PC-3 (cell line): ENCODE measurements around the gene CCDC136. TPM values are rescaled to one million over a fixed set of nuclear protein-coding genes. Genes with fewer than 3 reads are reported as not detected.

Experiments
- ATAC-seq: fragments of 200-7000 bp; cut with Tn5 transposase; 2 replicates; pipeline ENCODE4 v1.9.1; 2020; ENCODE audit warnings: mild to moderate bottlenecking, moderate library complexity
- BruUV-seq: library from RNA; stranded (reverse); fragments of 400-500 nt; replicated peaks from 2 replicates; lab custom pipeline; 2021; lab: Mats Ljungman, UMichigan
- CTCF ChIA-PET: fragments of 300-600 bp; sonication (Branson Sonifier 250); formaldehyde crosslinking; loops from one replicate; lab custom pipeline; 2022; ENCODE audit warnings: antibody characterized with exemption; lab: Charles Lee
- POLR2A ChIA-PET: fragments of 300-600 bp; sonication (Branson Sonifier 250); formaldehyde crosslinking; loops from one replicate; lab custom pipeline; 2022; ENCODE audit warnings: antibody characterized with exemption; ENCODE audit not compliant: unreplicated experiment; lab: Charles Lee
- DNase-seq: peaks from one replicate; pipeline ENCODE4 v3.0.0-alpha.2; 2015
- H2AFZ ChIP-seq: fragments of 300-600 bp; sonication (generic); 2 replicates; pipeline ENCODE4 v1.6.0; 2016; ENCODE audit warnings: antibody characterized with exemption, low read length
- H3F3A ChIP-seq: fragments of 300-600 bp; sonication (generic); one replicate; pipeline ENCODE4 v1.6.0; 2017; ENCODE audit warnings: antibody characterized with exemption, low read length, control low read depth, mild to moderate bottlenecking; ENCODE audit not compliant: unreplicated experiment
- H3K27ac ChIP-seq: fragments of 300-600 bp; sonication (generic); 2 replicates; pipeline ENCODE4 v1.5.1; 2016; ENCODE audit warnings: mild to moderate bottlenecking, low read length
- H3K27me3 ChIP-seq: fragments of 300-600 bp; sonication (generic); 2 replicates; pipeline ENCODE4 v1.6.1; 2016; ENCODE audit warnings: low read length, mixed read lengths
- H3K36me3 ChIP-seq: fragments of 300-600 bp; sonication (generic); 2 replicates; pipeline ENCODE4 v1.6.1; 2016; ENCODE audit warnings: low read depth, mixed run types, low read length, mixed read lengths
- H3K4me1 ChIP-seq: fragments of 300-600 bp; sonication (generic); 2 replicates; pipeline ENCODE4 v1.5.1; 2016; ENCODE audit warnings: low read length; ENCODE audit not compliant: insufficient read depth
- H3K4me2 ChIP-seq: fragments of 300-600 bp; sonication (generic); 2 replicates; pipeline ENCODE4 v1.6.0; 2016; ENCODE audit warnings: low read length
- H3K4me3 ChIP-seq: fragments of 300-600 bp; sonication (generic); 2 replicates; pipeline ENCODE4 v1.5.1; 2016; ENCODE audit warnings: mild to moderate bottlenecking, low read length, mixed read lengths
- H3K79me2 ChIP-seq: fragments of 300-600 bp; sonication (generic); 2 replicates; pipeline ENCODE4 v1.6.1; 2017; ENCODE audit warnings: low read length, mixed read lengths
- H3K9ac ChIP-seq: fragments of 300-600 bp; sonication (generic); 2 replicates; pipeline ENCODE4 v1.6.0; 2016; ENCODE audit warnings: mild to moderate bottlenecking, low read length
- H3K9me2 ChIP-seq: fragments of 300-600 bp; sonication (generic); replicated peaks from 2 replicates; pipeline ENCODE4 v1.6.1; 2016; ENCODE audit warnings: mixed run types, low read length, mixed read lengths
- H3K9me3 ChIP-seq: fragments of 300-600 bp; sonication (generic); 2 replicates; pipeline ENCODE4 v1.6.1; 2016; ENCODE audit warnings: low read length, mixed read lengths
- H4K20me1 ChIP-seq: fragments of 300-600 bp; sonication (generic); 2 replicates; pipeline ENCODE4 v1.6.1; 2016; ENCODE audit warnings: low read length, mixed read lengths
- CTCF ChIP-seq: fragments of 300-600 bp; sonication (generic); conservative IDR thresholded peaks from 2 replicates; pipeline ENCODE4 v1.5.1; 2017; ENCODE audit warnings: antibody characterized with exemption, low read depth, mild to moderate bottlenecking, low read length
- EZH2 ChIP-seq: fragments of 300-600 bp; sonication (generic); IDR thresholded peaks from one replicate; pipeline ENCODE4 v1.6.1; 2017; ENCODE audit warnings: antibody characterized with exemption, mild to moderate bottlenecking, low read length; ENCODE audit not compliant: unreplicated experiment
- EZH2phosphoT487 ChIP-seq: fragments of 300-600 bp; sonication (generic); IDR thresholded peaks from 2 replicates; pipeline ENCODE4 v1.6.1; 2018; ENCODE audit warnings: mild to moderate bottlenecking, antibody characterized with exemption, low read length, borderline replicate concordance
- intact Hi-C: fragments of 100-400 bp; cut with micrococcal nuclease; formaldehyde crosslinking; loops from 2 replicates; pipeline ENCODE4 v1.9.0; 2023
- total RNA-seq: library from RNA; depleted of rRNA; stranded (reverse); fragments of >200 nt; gene quantifications from 2 replicates; pipeline ENCODE4 v1.2.3, GENCODE V29; 2014

CCDC136 gene
- total RNA-seq, 1 experiment from 2014 or later: 10.5 TPM

GRCh38 chr7:128810473-128810872, 18.7 kb downstream of the CCDC136 start:
- no peak overlapping the region for H2AFZ ChIP-seq
- BruUV-seq: no TSS peak
- H3K79me2 ChIP-seq: no peaks in the 10 kb centered on the region
- H3K27me3 ChIP-seq: no peaks in the 10 kb centered on the region
- no peak for ATAC-seq
- H3K9me2 ChIP-seq: no peaks in the 10 kb centered on the region
- H3K4me1 ChIP-seq: no peaks in the 10 kb centered on the region
- no peaks in the 10 kb centered on the region for H3K9me3 ChIP-seq
- POLR2A ChIA-PET: no interaction called here
- H3K4me2 ChIP-seq: no peak overlapping the region
- CTCF ChIA-PET: no interaction called here
- no peak for DNase-seq
- no peak overlapping the region for H3K4me3 ChIP-seq
- no peak overlapping the region for H3K9ac ChIP-seq
- H3F3A ChIP-seq: no peaks in the 10 kb centered on the region
- intact Hi-C loops: no loop called here
- H3K27ac ChIP-seq: no peak overlapping the region
- H3K36me3 ChIP-seq: no peaks in the 10 kb centered on the region
- TF ChIP-seq EZH2 (no peak), CTCF (no peak), EZH2phosphoT487 (no peak)
- H4K20me1 ChIP-seq: no peaks in the 10 kb centered on the region

- intact Hi-C loops: no loop called here
- H3K27me3 ChIP-seq: no peaks in the 10 kb centered on the region
- H3K9me3 ChIP-seq: no peaks in the 10 kb centered on the region
- ATAC-seq (no peak), DNase-seq (no peak)
- no peaks in the 10 kb centered on the region for H3F3A ChIP-seq
- H3K36me3 ChIP-seq: no peaks in the 10 kb centered on the region
- BruUV-seq: no TSS peak
- H3K79me2 ChIP-seq: no peaks in the 10 kb centered on the region
- H3K4me1 ChIP-seq: no peaks in the 10 kb centered on the region
- H3K27ac ChIP-seq: no peak overlapping the region
- H2AFZ ChIP-seq: no peak overlapping the region
- H3K9me2 ChIP-seq: no peaks in the 10 kb centered on the region
- no peak overlapping the region for H3K9ac ChIP-seq
- CTCF ChIA-PET: no interaction called here
- no peak for TF ChIP-seq EZH2
- TF ChIP-seq EZH2phosphoT487: no peak
- no peak for TF ChIP-seq CTCF
- POLR2A ChIA-PET: no interaction called here
- H3K4me2 ChIP-seq: no peak overlapping the region
- no peak overlapping the region for H3K4me3 ChIP-seq
- H4K20me1 ChIP-seq: no peaks in the 10 kb centered on the region
Observed at GRCh38 chr7:128810997-128811396, 19.2 kb downstream of the CCDC136 start.

GRCh38 chr7:128811631-128812430, 20.1 kb downstream of the CCDC136 start:
- Histone ChIP-seq H3K27me3 (no peaks in the 10 kb centered on the region), H4K20me1 (no peaks in the 10 kb centered on the region), H3K4me1 (no peaks in the 10 kb centered on the region), H3K9ac (no peak overlapping the region), H3K4me2 (no peak overlapping the region), H3K9me2 (no peaks in the 10 kb centered on the region), H2AFZ (no peak overlapping the region), H3K27ac (no peak overlapping the region), H3K4me3 (no peak overlapping the region), H3K9me3 (no peaks in the 10 kb centered on the region), H3K79me2 (no peaks in the 10 kb centered on the region), H3F3A (no peaks in the 10 kb centered on the region), H3K36me3 (no peaks in the 10 kb centered on the region)
- ATAC-seq (no peak), DNase-seq (no peak)
- TF ChIP-seq EZH2: no peak
- TF ChIP-seq CTCF: no peak
- no peak for TF ChIP-seq EZH2phosphoT487
- POLR2A ChIA-PET: no interaction called here
- no TSS peak for BruUV-seq
- intact Hi-C loops: no loop called here
- CTCF ChIA-PET: no interaction called here
